Measurements from ENCODE around the gene GLS. TPM values are rescaled to one million over a fixed set of nuclear protein-coding genes. Genes with fewer than 3 reads are reported as not detected.

Gene GLS
- total and polyA plus RNA-seq, 9 of the 15 experiments (the other 6 are each of a cell fraction or from before 2014, with no cell fraction given) = 13.7 to 77.5 (median 48.2) TPM

GRCh38 chr2:190847504-190848081 lies 33.0 kb upstream of the GLS start:
- intact Hi-C loops (cut with micrococcal nuclease) = loop anchor here (5.0 to 10.0 kb wide), 2 partner anchors 35 to 97 kb away; partner anchors contain the start of gene GLS
- BruUV-seq (replicated peaks) = no TSS peak
- Histone ChIP-seq H3K79me2 (ENCODE audit: control insufficient read depth, insufficient read depth, low read length) (no peaks in the 10 kb centered on the region), H2AFZ (ENCODE audit: low read depth, low read length) (no peak overlapping the region), H4K20me1 (replicated peaks; ENCODE audit: control insufficient read depth, insufficient read depth, low read length) (no peaks in the 10 kb centered on the region), H3K9ac (ENCODE audit: insufficient read depth in 1 of 2, low read depth in 2 of 2, low read length in 2 of 2) (no peak overlapping the region), H3K9me1 (ENCODE audit: control insufficient read depth, insufficient read depth, low read length) (no peaks in the 10 kb centered on the region), H3K9me3 (replicated peaks; ENCODE audit: control insufficient read depth, insufficient read depth, low read depth, low read length) (no peaks in the 10 kb centered on the region), H3K27ac (ENCODE audit: extremely low read depth, low read depth, low read length) (no peak overlapping the region), H3K36me3 (ENCODE audit: control insufficient read depth, insufficient read depth, low read length) (no peaks in the 10 kb centered on the region), H3K27me3 (ENCODE audit: control insufficient read depth in 2 of 2, insufficient read depth in 2 of 2, low read length in 2 of 2) (no peaks in the 10 kb centered on the region; a peak in 1 of 5 replicates), H3K4me3 (no peak overlapping the region), H3K4me2 (ENCODE audit: insufficient read depth, low read length) (no peak overlapping the region), H3K4me1 (replicated peaks in 1 of 2; ENCODE audit: control insufficient read depth in 2 of 2, insufficient read depth in 2 of 2, low read length in 2 of 2) (no peaks in the 10 kb centered on the region)
- ChIA-PET POLR2A (no interaction called here), CTCF (ENCODE audit: low intra/inter-chr PET ratio) (no interaction called here)
- TF ChIP-seq ILF3 (IDR thresholded peaks at IDR 0.05; ENCODE audit: borderline replicate concordance) (no peak), CBX1 (IDR thresholded peaks at IDR 0.05; ENCODE audit: low read depth) (no peak), ZNF311 (CRISPR knock-in tag; IDR thresholded peaks at IDR 0.05) (no peak), FOSL1 (tag; conservative IDR thresholded peaks at IDR 0.05) (no peak), CHD2 (IDR thresholded peaks at IDR 0.05; ENCODE audit: low read depth, low read length) (no peak)
- FAIRE-seq (no peak), DNase-seq (ENCODE audit: extremely low read depth in 1 of 4, low spot score in 3 of 4) (no peak), ATAC-seq (no peak)
- 2% methylated on average over 3 of the region's 3 CpGs for WGBS (ENCODE audit: insufficient coverage, low coverage, missing lambda C conversion rate)
- in situ Hi-C loops (cut with MboI) = no loop called here

GRCh38 chr2:190849774-190850173 lies 30.8 kb upstream of the GLS start:
- FAIRE-seq (no peak), ATAC-seq (no peak), DNase-seq (ENCODE audit: extremely low read depth in 1 of 4, low spot score in 3 of 4) (no peak)
- no peaks in the 10 kb centered on the region; a peak in 1 of 5 replicates for H3K27me3 ChIP-seq (ENCODE audit: control insufficient read depth in 2 of 2, insufficient read depth in 2 of 2, low read length in 2 of 2)
- ChIA-PET CTCF (ENCODE audit: low intra/inter-chr PET ratio) (no interaction called here), POLR2A (interaction anchor here (0.6 to 1.2 kb wide), 2 partner anchors 11 to 1970 kb away, joined by 3 read pairs; no protein-coding TSS in a partner anchor)
- no peaks in the 10 kb centered on the region for H4K20me1 ChIP-seq (replicated peaks; ENCODE audit: control insufficient read depth, insufficient read depth, low read length)
- H3K27ac ChIP-seq (ENCODE audit: extremely low read depth, low read depth, low read length) = no peak overlapping the region
- intact Hi-C loops (cut with micrococcal nuclease) = loop anchor here (5.0 to 10.0 kb wide), 3 partner anchors 33 to 183 kb away; partner anchors contain the start of gene GLS
- no peaks in the 10 kb centered on the region for H3K9me1 ChIP-seq (ENCODE audit: control insufficient read depth, insufficient read depth, low read length)
- in situ Hi-C loops (cut with MboI) = no loop called here
- no peaks in the 10 kb centered on the region for H3K36me3 ChIP-seq (ENCODE audit: control insufficient read depth, insufficient read depth, low read length)
- H3K79me2 ChIP-seq (ENCODE audit: control insufficient read depth, insufficient read depth, low read length) = no peaks in the 10 kb centered on the region
- WGBS (ENCODE audit: insufficient coverage, low coverage, missing lambda C conversion rate) = 0% methylated on average over 1 of the region's 2 CpGs
- no TSS peak for BruUV-seq (replicated peaks)
- no peaks in the 10 kb centered on the region for H3K9me3 ChIP-seq (replicated peaks; ENCODE audit: control insufficient read depth, insufficient read depth, low read depth, low read length)
- no peak overlapping the region for H3K4me3 ChIP-seq
- no peak for TF ChIP-seq REST (IDR thresholded peaks at IDR 0.05; ENCODE audit: borderline replicate concordance)
- TF ChIP-seq REST (CRISPR knock-in tag; IDR thresholded peaks at IDR 0.05; ENCODE audit: low read depth) = no peak
- TF ChIP-seq GTF2E2 (tag; IDR thresholded peaks at IDR 0.05) = no peak
- TF ChIP-seq RNF2 (IDR thresholded peaks at IDR 0.05) = no peak
- no peak overlapping the region for H3K9ac ChIP-seq (ENCODE audit: insufficient read depth in 1 of 2, low read depth in 2 of 2, low read length in 2 of 2)
- no peaks in the 10 kb centered on the region for H3K4me1 ChIP-seq (replicated peaks in 1 of 2; ENCODE audit: control insufficient read depth in 2 of 2, insufficient read depth in 2 of 2, low read length in 2 of 2)
- no peak overlapping the region for H3K4me2 ChIP-seq (ENCODE audit: insufficient read depth, low read length)
- no peak overlapping the region for H2AFZ ChIP-seq (ENCODE audit: low read depth, low read length)

All from K562 (cell line).